GM13977 (cell line): ENCODE results near the gene SLC13A2.

Experiments
- DNase-seq: peaks from one replicate; pipeline ENCODE4 v3.0.0; 2012; ENCODE audit warnings: low spot score
- in situ Hi-C: fragments of 300-500 bp; cut with MboI; formaldehyde crosslinking; loops from one replicate; pipeline ENCODE4 v1.12.0; 2022; ENCODE audit warnings: low sequenced_read_pairs, low pct_unique_long_range_greater_than_20kb, mixed read lengths, inconsistent platforms; ENCODE audit not compliant: unreplicated experiment
- TF ChIP-seq, protein P1 (sequence below): IDR thresholded peaks from 2 replicates; pipeline ENCODE4 v1.5.1; 2012; ENCODE audit warnings: mild to moderate bottlenecking, control low read depth; ENCODE audit not compliant: insufficient read depth; ENCODE audit errors: extremely low read depth, missing control alignments

SLC13A2 gene

DNA sequence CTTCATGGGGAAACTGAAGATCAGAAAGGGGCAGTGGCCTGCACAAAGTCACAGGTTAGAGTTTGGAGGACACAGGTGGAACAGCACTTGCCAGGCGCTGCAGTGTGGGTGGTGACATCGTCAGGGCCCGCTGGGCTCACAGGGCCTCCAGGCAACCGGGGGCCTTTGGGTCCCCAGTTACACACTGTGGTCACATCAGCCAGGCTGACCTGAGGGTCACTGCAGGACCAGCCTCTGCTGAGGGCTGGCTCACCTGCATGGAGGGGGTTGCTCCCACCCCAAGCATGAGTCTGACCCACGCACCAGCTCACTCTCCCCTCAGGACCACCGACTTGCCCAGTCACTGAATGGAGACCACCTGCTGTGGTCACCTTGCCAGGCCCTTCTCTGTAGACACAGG lies 49.7 kb downstream of the SLC13A2 start:
- no peak for DNase-seq
- in situ Hi-C loops = no loop called here
- TF ChIP-seq, protein P1, sequence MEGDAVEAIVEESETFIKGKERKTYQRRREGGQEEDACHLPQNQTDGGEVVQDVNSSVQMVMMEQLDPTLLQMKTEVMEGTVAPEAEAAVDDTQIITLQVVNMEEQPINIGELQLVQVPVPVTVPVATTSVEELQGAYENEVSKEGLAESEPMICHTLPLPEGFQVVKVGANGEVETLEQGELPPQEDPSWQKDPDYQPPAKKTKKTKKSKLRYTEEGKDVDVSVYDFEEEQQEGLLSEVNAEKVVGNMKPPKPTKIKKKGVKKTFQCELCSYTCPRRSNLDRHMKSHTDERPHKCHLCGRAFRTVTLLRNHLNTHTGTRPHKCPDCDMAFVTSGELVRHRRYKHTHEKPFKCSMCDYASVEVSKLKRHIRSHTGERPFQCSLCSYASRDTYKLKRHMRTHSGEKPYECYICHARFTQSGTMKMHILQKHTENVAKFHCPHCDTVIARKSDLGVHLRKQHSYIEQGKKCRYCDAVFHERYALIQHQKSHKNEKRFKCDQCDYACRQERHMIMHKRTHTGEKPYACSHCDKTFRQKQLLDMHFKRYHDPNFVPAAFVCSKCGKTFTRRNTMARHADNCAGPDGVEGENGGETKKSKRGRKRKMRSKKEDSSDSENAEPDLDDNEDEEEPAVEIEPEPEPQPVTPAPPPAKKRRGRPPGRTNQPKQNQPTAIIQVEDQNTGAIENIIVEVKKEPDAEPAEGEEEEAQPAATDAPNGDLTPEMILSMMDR = no peak

DNA sequence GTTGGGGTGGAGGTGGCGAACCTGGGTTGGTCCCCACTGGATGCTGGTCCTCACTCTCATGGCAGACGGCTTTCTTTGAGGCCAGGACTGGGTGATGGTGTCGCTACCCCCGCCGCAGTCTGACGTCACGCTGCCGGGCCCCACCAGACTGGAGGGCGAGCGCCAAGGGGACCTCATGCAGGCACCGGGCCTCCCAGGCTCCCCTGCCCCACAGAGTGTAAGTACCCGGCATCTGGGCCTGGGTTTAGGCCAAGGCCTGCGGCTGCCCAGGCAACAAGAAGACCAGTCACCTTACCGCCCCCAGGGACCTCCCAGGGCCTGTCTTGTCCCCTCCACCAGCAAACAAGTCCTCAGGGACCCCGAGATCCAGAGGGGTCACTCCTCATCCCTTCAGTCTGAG lies 50.4 kb downstream of the SLC13A2 start:
- TF ChIP-seq, protein P1 = no peak
- in situ Hi-C loops = no loop called here
- DNase-seq = no peak

DNA sequence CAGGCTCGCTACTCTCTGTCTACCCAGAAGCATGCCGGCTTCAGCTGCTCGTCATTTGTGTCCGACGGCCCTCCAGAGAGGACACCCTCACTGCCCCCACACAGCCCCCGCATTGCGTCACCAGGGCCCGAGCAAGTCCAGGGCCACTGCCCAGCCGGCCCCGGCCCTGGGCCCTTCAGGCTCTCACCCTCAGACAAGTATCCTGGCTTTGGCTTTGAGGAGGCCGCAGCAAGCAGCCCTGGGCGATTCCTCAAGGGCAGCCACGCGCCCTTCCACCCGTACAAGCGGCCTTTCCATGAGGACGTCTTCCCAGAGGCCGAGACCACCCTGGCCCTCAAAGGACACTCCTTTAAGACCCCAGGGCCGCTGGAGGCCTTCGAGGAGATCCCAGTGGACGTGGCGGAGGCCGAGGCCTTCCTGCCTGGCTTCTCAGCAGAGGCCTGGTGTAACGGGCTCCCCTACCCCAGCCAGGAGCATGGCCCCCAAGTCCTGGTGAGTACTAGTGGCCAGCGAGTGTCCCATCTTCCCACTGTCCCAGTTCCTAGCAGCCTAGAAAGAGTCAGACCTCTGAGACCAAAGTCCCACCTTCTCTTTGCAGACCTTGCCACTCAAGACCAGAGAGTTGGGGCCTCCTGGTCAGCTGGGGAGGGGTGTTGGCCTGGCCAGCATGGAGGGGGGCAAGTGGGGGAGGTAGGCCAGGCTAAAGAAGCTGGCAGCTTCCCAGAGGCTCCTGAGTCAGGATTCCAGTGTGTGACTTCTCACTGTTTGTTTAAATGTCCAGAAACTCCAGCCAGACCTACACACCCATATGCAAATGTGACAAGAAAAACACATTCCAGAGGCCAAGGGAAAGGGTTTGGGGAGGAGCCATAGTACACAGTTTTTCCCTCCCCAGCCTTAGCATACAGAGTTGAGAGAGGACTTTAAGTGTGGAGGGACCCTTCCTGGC lies 51.3 kb downstream of the SLC13A2 start:
- TF ChIP-seq, protein P1 = no peak
- no peak for DNase-seq
- in situ Hi-C loops = loop anchor here (25.0 kb wide), 1 partner anchor 137 kb away; no protein-coding TSS in a partner anchor

DNA sequence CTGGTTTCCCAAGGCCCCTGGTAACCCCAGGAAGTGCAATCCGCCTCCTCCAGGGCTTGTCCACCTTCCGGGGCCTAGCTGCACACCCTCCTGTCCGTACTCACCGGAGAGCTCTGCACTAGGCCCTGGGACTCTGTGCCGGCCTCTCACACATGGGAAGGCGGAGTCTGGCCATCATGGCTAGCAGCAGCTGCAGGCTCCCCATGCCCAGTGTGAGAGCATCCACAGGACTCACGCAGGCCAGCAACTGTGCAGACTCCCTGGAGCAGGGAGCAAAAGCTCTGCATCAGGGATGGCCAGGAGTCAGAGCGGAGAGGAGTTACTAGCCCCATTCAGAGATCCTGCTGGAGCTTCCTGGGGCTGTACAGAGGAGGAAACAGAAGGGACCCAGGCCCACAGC lies 52.9 kb downstream of the SLC13A2 start:
- in situ Hi-C loops = loop anchor here (25.0 kb wide), 1 partner anchor 139 kb away; no protein-coding TSS in a partner anchor

DNA sequence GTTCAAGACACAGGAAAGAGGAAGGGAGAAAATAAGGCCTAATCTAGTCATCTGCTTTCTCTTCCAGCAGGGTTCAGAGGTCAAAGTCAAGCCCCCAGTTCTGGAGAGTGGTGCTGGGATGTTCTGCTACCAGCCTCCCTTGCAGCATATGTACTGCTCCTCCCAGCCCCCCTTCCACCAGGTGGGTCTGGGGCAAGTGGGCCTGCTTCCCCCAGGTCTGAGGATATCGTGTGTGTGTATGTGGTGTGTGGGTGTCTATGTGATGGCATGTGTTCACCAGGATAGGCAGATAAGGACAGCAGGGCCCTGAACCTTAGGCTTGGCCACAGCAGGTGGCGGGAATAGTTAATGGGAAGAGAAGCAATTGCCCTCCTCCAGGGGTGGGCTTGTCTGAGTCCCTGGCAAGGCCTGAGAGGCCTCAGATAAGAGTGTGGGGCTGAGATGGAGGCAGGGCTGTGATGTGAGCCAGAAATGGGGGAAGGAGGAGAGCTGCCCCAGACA lies 53.8 kb downstream of the SLC13A2 start:
- TF ChIP-seq, protein P1 = no peak
- no peak for DNase-seq
- in situ Hi-C loops = loop anchor here (25.0 kb wide), 1 partner anchor 140 kb away; no protein-coding TSS in a partner anchor

More for the DNA sequence above, 52.9 kb downstream of the SLC13A2 start:
- TF ChIP-seq, protein P1 = no peak
- no peak for DNase-seq

DNA sequence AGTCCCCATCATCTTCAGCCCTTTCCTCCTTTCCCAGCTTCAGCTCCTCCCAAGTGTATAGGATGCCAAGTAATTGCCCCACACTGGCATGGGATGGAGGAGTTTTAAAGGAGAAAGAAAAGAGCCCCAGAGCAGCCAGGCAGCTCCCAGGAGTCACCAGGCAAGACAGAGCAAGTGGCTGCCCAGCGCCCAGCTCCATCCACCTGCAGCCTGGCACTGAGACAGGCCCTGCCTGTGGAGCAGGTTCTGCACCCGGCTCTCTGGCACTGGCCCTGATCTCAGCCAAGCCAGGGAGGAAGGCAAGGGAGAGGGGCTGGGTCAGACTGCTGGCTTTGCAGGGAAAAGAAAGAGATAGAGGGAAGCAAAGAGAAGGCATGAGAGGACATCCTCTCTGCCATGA lies 54.4 kb downstream of the SLC13A2 start:
- in situ Hi-C loops = loop anchor here (25.0 kb wide), 1 partner anchor 141 kb away; no protein-coding TSS in a partner anchor

More for the DNA sequence above, 54.4 kb downstream of the SLC13A2 start:
- DNase-seq = no peak
- TF ChIP-seq, protein P1 = no peak
